Effector CD8-positive, alpha-beta T cell (primary cell): Measurements from ENCODE around the gene RGPD8.
"Not testable (repeated sequence)": the region's sequence is repeated elsewhere in the genome, so short reads cannot be mapped to it uniquely, and the experiment has no call there.

Experiments
- DNase-seq: peaks from one replicate; lab custom pipeline; 2025; lab: John Stamatoyannopoulos, UW
- total RNA-seq, 4 experiments: gene quantifications; one replicate each; lab custom pipeline; 2026; lab: John Stamatoyannopoulos, UW

The RGPD8 gene
- total RNA-seq = 7.8 to 16.7 (median 10.6) reads per million in 4 experiments

- DNase-seq = not testable (repeated sequence)
These were observed at the start of gene RGPD8 for GRCh38 chr2:112433480-112433879. Gene RGPD8, minus strand, starts transcription at chr2:112433645. Its CDS starts 192 bp downstream, at chr2:112433453.

- DNase-seq = no peak
These were observed 49.6 kb upstream of the RGPD8 start for GRCh38 chr2:112483042-112483473.

- DNase-seq = no peak
These were observed 49.0 kb upstream of the RGPD8 start for GRCh38 chr2:112482309-112483041.

- peak; percentile 59 for DNase-seq
These were observed 48.2 kb upstream of the RGPD8 start, which contains the start of gene TTL for GRCh38 chr2:112481528-112482233. Gene TTL, plus strand, starts transcription at chr2:112482156. Its CDS starts 189 bp downstream, at chr2:112482345.

GRCh38 chr2:112481050-112481527, 47.6 kb upstream of the RGPD8 start:
- peak; percentile 64 for DNase-seq

GRCh38 chr2:112480530-112481049, 47.1 kb upstream of the RGPD8 start:
- DNase-seq = no peak

GRCh38 chr2:112476434-112476833, 43.0 kb upstream of the RGPD8 start:
- DNase-seq = no peak

- no peak for DNase-seq
These were observed 41.5 kb upstream of the RGPD8 start for GRCh38 chr2:112474844-112475486.

- DNase-seq = no peak
These were observed 39.3 kb upstream of the RGPD8 start for GRCh38 chr2:112472547-112473263.

GRCh38 chr2:112465382-112465781, 31.9 kb upstream of the RGPD8 start:
- no peak for DNase-seq

- DNase-seq = no peak
These were observed 29.8 kb upstream of the RGPD8 start for GRCh38 chr2:112463256-112463655.

- no peak for DNase-seq
These were observed 28.7 kb upstream of the RGPD8 start for GRCh38 chr2:112462178-112462577.

GRCh38 chr2:112459372-112459771, 25.9 kb upstream of the RGPD8 start:
- no peak for DNase-seq

GRCh38 chr2:112454586-112454985, 21.1 kb upstream of the RGPD8 start:
- no peak for DNase-seq

- no peak for DNase-seq
These were observed 17.9 kb upstream of the RGPD8 start for GRCh38 chr2:112451317-112451716.

- no peak for DNase-seq
These were observed 16.4 kb upstream of the RGPD8 start for GRCh38 chr2:112449854-112450253.

GRCh38 chr2:112444256-112444655, 10.8 kb upstream of the RGPD8 start:
- DNase-seq = not testable (repeated sequence)

- not testable (repeated sequence) for DNase-seq
These were observed 5.3 kb upstream of the RGPD8 start for GRCh38 chr2:112438603-112439261.

GRCh38 chr2:112437405-112437831, 4.0 kb upstream of the RGPD8 start:
- not testable (repeated sequence) for DNase-seq

- not testable (repeated sequence) for DNase-seq
These were observed 3.5 kb upstream of the RGPD8 start for GRCh38 chr2:112436993-112437392.
